DMS53 (cell line): Measurements from ENCODE around the gene IRF4.

Source experiments
- DNase-seq: peaks from one replicate; lab custom pipeline; 2025; lab: John Stamatoyannopoulos, UW

IRF4 gene

GRCh38 chr6:444653-445275, 53.2 kb downstream of the IRF4 start:
- no peak for DNase-seq

- DNase-seq: no peak
These were observed 54.2 kb downstream of the IRF4 start for GRCh38 chr6:445571-446417.

- DNase-seq: no peak
These were observed 55.1 kb downstream of the IRF4 start for GRCh38 chr6:446418-447366.

GRCh38 chr6:447381-448165, 56.0 kb downstream of the IRF4 start:
- DNase-seq: no peak

- no peak for DNase-seq
These were observed 56.9 kb downstream of the IRF4 start for GRCh38 chr6:448296-449056.

GRCh38 chr6:449057-449430, 57.5 kb downstream of the IRF4 start:
- no peak for DNase-seq

- DNase-seq: no peak
These were observed 58.2 kb downstream of the IRF4 start for GRCh38 chr6:449486-450419.

GRCh38 chr6:451336-451735, 59.8 kb downstream of the IRF4 start:
- no peak for DNase-seq

GRCh38 chr6:451847-452246, 60.3 kb downstream of the IRF4 start:
- no peak for DNase-seq

GRCh38 chr6:452301-453067, 60.9 kb downstream of the IRF4 start:
- no peak for DNase-seq

GRCh38 chr6:453152-453551, 61.6 kb downstream of the IRF4 start:
- DNase-seq: no peak

- no peak for DNase-seq
These were observed 62.8 kb downstream of the IRF4 start for GRCh38 chr6:454148-454991.

GRCh38 chr6:455006-455585, 63.5 kb downstream of the IRF4 start:
- DNase-seq: no peak

- DNase-seq: no peak
These were observed 64.3 kb downstream of the IRF4 start for GRCh38 chr6:455835-456234.

- no peak for DNase-seq
These were observed 64.9 kb downstream of the IRF4 start for GRCh38 chr6:456358-456867.

- no peak for DNase-seq
These were observed 65.3 kb downstream of the IRF4 start for GRCh38 chr6:456887-457286.
